ENCODE data around the gene NUDT4. TPM values are rescaled to one million over a fixed set of nuclear protein-coding genes. Genes with fewer than 3 reads are reported as not detected.
A peak's percentile ranks its signal among the peaks of the same experiment; 100 is the strongest.
"Not testable (repeated sequence)": the region's sequence is repeated elsewhere in the genome, so short reads cannot be mapped to it uniquely, and the experiment has no call there.

Gene NUDT4
- total RNA-seq, 1 donor from 2014 or later, result 410 TPM

GRCh38 chr12:93365616-93366405, 11.9 kb upstream of the NUDT4 start:
- intact Hi-C loops (cut with micrococcal nuclease), result no loop called here
- DNase-seq, result no peak
- no peak for ATAC-seq

- no peak for DNase-seq
- intact Hi-C loops (cut with micrococcal nuclease), result no loop called here
- ATAC-seq, result no peak
Observed at GRCh38 chr12:93366422-93366821, 11.3 kb upstream of the NUDT4 start.

GRCh38 chr12:93368766-93369165, 9.0 kb upstream of the NUDT4 start:
- ATAC-seq, result no peak
- DNase-seq, result no peak
- intact Hi-C loops (cut with micrococcal nuclease), result no loop called here

GRCh38 chr12:93369505-93369904, 8.2 kb upstream of the NUDT4 start:
- intact Hi-C loops (cut with micrococcal nuclease), result no loop called here
- ATAC-seq (no peak), DNase-seq (no peak)

GRCh38 chr12:93370947-93371346, 6.8 kb upstream of the NUDT4 start:
- ATAC-seq (no peak), DNase-seq (no peak)
- intact Hi-C loops (cut with micrococcal nuclease), result no loop called here

- DNase-seq, result no peak
- intact Hi-C loops (cut with micrococcal nuclease), result no loop called here
- no peak for ATAC-seq
Observed at GRCh38 chr12:93373961-93374656, 3.6 kb upstream of the NUDT4 start.

- no peak for ATAC-seq
- no peak for DNase-seq
- intact Hi-C loops (cut with micrococcal nuclease), result no loop called here
Observed at GRCh38 chr12:93375906-93376305, 1.8 kb upstream of the NUDT4 start.

- intact Hi-C loops (cut with micrococcal nuclease), result no loop called here
- peak; percentile 62 for DNase-seq
- peak; percentile 46 for ATAC-seq
Observed at GRCh38 chr12:93376436-93377251, 1.1 kb upstream of the NUDT4 start.

- peak; percentile 56 for DNase-seq
- ATAC-seq; intact Hi-C loops (cut with micrococcal nuclease): not testable (repeated sequence)
Observed at GRCh38 chr12:93378196-93378997, 672 bp downstream of the NUDT4 start.

- intact Hi-C loops (cut with micrococcal nuclease), result no loop called here
- no peak for ATAC-seq
- DNase-seq, result no peak
Observed at GRCh38 chr12:93378998-93379325, 1.2 kb downstream of the NUDT4 start.

GRCh38 chr12:93379326-93379980, 1.7 kb downstream of the NUDT4 start:
- intact Hi-C loops (cut with micrococcal nuclease), result no loop called here
- DNase-seq (no peak), ATAC-seq (no peak)

- intact Hi-C loops (cut with micrococcal nuclease), result no loop called here
- DNase-seq, result no peak
- no peak for ATAC-seq
Observed at GRCh38 chr12:93379981-93380361, 2.2 kb downstream of the NUDT4 start.

GRCh38 chr12:93380480-93381121, 2.9 kb downstream of the NUDT4 start:
- no peak for DNase-seq
- intact Hi-C loops (cut with micrococcal nuclease), result no loop called here
- no peak for ATAC-seq

GRCh38 chr12:93381161-93381975, 3.6 kb downstream of the NUDT4 start:
- no peak for ATAC-seq
- no peak for DNase-seq
- intact Hi-C loops (cut with micrococcal nuclease), result no loop called here

- DNase-seq; intact Hi-C loops (cut with micrococcal nuclease); ATAC-seq: not testable (repeated sequence)
Observed at GRCh38 chr12:93381976-93382437, 4.3 kb downstream of the NUDT4 start.

- DNase-seq (no peak), ATAC-seq (peak; percentile 14)
- intact Hi-C loops (cut with micrococcal nuclease), result no loop called here
Observed at GRCh38 chr12:93387780-93388179, 10.1 kb downstream of the NUDT4 start.

- intact Hi-C loops (cut with micrococcal nuclease), result no loop called here
- ATAC-seq (no peak), DNase-seq (no peak)
Observed at GRCh38 chr12:93390031-93390430, 12.3 kb downstream of the NUDT4 start.

All from left ventricle myocardium superior (tissue), 1 donor.